ENCODE measurements around the gene C12orf75. TPM values are rescaled to one million over a fixed set of nuclear protein-coding genes. Genes with fewer than 3 reads are reported as not detected.

Gene C12orf75
- total and polyA plus RNA-seq, 2 experiments from 2014 or later = 43.9 to 69.8 TPM

GRCh38 chr12:105294161-105294560 lies 36.3 kb upstream of the C12orf75 start:
- Mint-ChIP-seq H3K36me3 (ENCODE audit: low read depth) (peaks cover 18% of the 10 kb centered on the region), H3K9me3 (peaks cover 18% of the 10 kb centered on the region), H3K4me1 (peaks cover 18% of the 10 kb centered on the region), H3K27ac (no peak overlapping the region), H3K4me3 (no peak overlapping the region), H3K27me3 (ENCODE audit: insufficient read depth, low read depth, poor library complexity) (no peaks in the 10 kb centered on the region)
- Histone ChIP-seq H3K27me3 (ENCODE audit: insufficient read depth) (no peaks in the 10 kb centered on the region), H3F3A (replicated peaks; ENCODE audit: low read depth) (no peaks in the 10 kb centered on the region), H3K4me1 (ENCODE audit: insufficient read depth) (peaks cover 17% of the 10 kb centered on the region), H2AFZ (no peak overlapping the region), H3K9me2 (ENCODE audit: insufficient read depth) (no peaks in the 10 kb centered on the region), H3K27ac (ENCODE audit: low read depth) (no peak overlapping the region), H3K36me3 (ENCODE audit: insufficient read depth) (peaks cover 11% of the 10 kb centered on the region; the same call in 1 of the 2 replicates), H3K4me3 (no peak overlapping the region), H3K79me2 (replicated peaks; ENCODE audit: insufficient read depth) (no peaks in the 10 kb centered on the region), H3K4me2 (no peak overlapping the region), H4K20me1 (replicated peaks; ENCODE audit: insufficient read depth) (no peaks in the 10 kb centered on the region)
- DNase-seq (ENCODE audit: low spot score) = no peak
- TF ChIP-seq EZH2 (IDR thresholded peaks at IDR 0.05; ENCODE audit: low read depth, unreplicated experiment) = no peak
- TF ChIP-seq, protein P1, sequence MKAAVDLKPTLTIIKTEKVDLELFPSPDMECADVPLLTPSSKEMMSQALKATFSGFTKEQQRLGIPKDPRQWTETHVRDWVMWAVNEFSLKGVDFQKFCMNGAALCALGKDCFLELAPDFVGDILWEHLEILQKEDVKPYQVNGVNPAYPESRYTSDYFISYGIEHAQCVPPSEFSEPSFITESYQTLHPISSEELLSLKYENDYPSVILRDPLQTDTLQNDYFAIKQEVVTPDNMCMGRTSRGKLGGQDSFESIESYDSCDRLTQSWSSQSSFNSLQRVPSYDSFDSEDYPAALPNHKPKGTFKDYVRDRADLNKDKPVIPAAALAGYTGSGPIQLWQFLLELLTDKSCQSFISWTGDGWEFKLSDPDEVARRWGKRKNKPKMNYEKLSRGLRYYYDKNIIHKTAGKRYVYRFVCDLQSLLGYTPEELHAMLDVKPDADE (IDR thresholded peaks at IDR 0.05) = no peak
- no peak for TF ChIP-seq ZNF462 (CRISPR knock-in tag; IDR thresholded peaks at IDR 0.05)
- TF ChIP-seq JUNB (IDR thresholded peaks at IDR 0.05; ENCODE audit: unreplicated experiment) = no peak
- TF ChIP-seq STAT1 (IDR thresholded peaks at IDR 0.05; ENCODE audit: unreplicated experiment) = no peak
- TF ChIP-seq, protein P2, sequence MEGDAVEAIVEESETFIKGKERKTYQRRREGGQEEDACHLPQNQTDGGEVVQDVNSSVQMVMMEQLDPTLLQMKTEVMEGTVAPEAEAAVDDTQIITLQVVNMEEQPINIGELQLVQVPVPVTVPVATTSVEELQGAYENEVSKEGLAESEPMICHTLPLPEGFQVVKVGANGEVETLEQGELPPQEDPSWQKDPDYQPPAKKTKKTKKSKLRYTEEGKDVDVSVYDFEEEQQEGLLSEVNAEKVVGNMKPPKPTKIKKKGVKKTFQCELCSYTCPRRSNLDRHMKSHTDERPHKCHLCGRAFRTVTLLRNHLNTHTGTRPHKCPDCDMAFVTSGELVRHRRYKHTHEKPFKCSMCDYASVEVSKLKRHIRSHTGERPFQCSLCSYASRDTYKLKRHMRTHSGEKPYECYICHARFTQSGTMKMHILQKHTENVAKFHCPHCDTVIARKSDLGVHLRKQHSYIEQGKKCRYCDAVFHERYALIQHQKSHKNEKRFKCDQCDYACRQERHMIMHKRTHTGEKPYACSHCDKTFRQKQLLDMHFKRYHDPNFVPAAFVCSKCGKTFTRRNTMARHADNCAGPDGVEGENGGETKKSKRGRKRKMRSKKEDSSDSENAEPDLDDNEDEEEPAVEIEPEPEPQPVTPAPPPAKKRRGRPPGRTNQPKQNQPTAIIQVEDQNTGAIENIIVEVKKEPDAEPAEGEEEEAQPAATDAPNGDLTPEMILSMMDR (conservative IDR thresholded peaks at IDR 0.05; ENCODE audit: low read depth in 2 of 2) = no peak
- TF ChIP-seq POLR2AphosphoS5 (IDR thresholded peaks at IDR 0.05; ENCODE audit: low read depth) = no peak
- no peak for TF ChIP-seq ZNF331 (CRISPR knock-in tag; IDR thresholded peaks at IDR 0.05; ENCODE audit: low read depth)
- no peak for TF ChIP-seq NANOG (IDR thresholded peaks at IDR 0.05; ENCODE audit: borderline replicate concordance)
- TF ChIP-seq REST (IDR thresholded peaks at IDR 0.05; ENCODE audit: unreplicated experiment) = no peak
- TF ChIP-seq EZH2phosphoT487 (IDR thresholded peaks at IDR 0.05; ENCODE audit: unreplicated experiment) = no peak
- TF ChIP-seq CREB1 (CRISPR knock-in tag; IDR thresholded peaks at IDR 0.05; ENCODE audit: low read depth) = no peak
- TF ChIP-seq ZNF114 (CRISPR knock-in tag; IDR thresholded peaks at IDR 0.05) = no peak
- ATAC-seq = no peak

Data from GM23338 (cell line).